Measurements from ENCODE around the gene EVA1C.
"Not testable (repeated sequence)": the region's sequence is repeated elsewhere in the genome, so short reads cannot be mapped to it uniquely, and the experiment has no call there.

The EVA1C gene

GRCh38 chr21:32424674-32425073 is 12.2 kb downstream of the EVA1C start:
- TF ChIP-seq FOXP2 (optimal IDR thresholded peaks at IDR 0.05; ENCODE audit: control extremely low read depth, extremely low read length, insufficient read depth) (no peak), EZH2 (IDR thresholded peaks at IDR 0.05) (no peak), POLR2AphosphoS5 (IDR thresholded peaks at IDR 0.05; ENCODE audit: borderline replicate concordance, low read depth, low read length) (no peak)
- DNase-seq (ENCODE audit: low read depth, low spot score), result no peak
- H3K4me3 ChIP-seq, result no peak overlapping the region
- H3K9ac ChIP-seq (ENCODE audit: insufficient read length), result no peak overlapping the region
- no peak overlapping the region for H3K27ac ChIP-seq
- H3K36me3 ChIP-seq (ENCODE audit: insufficient read depth, low read length), result no peaks in the 10 kb centered on the region
- no peaks in the 10 kb centered on the region for H3K9me3 ChIP-seq (ENCODE audit: low read depth, low read length)

DNA sequence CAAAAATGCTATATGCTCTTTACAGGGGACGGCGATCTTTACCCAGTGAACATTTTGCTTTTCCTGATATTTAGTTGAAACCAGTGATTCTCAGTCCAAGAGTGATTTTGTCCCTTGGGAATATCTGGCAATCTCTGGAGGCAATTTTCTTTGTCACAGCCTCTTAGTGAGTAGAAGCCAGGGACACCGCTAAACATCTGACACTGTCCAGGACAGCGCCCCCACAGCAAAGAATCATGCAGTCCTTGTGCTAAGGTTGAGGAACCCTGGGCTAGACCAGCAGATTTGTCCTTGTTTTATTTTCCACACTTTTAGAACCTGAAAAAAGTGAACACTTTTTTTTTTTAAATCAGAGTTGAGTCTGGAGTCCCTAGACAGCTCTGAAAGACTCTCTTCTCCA is 13.1 kb downstream of the EVA1C start:
- Histone ChIP-seq H3K4me3 (no peak overlapping the region), H3K9ac (ENCODE audit: insufficient read length) (no peak overlapping the region), H3K36me3 (ENCODE audit: insufficient read depth, low read length) (no peaks in the 10 kb centered on the region), H3K27ac (no peak overlapping the region), H3K9me3 (ENCODE audit: low read depth, low read length) (no peaks in the 10 kb centered on the region)
- DNase-seq (ENCODE audit: low read depth, low spot score), result no peak
- TF ChIP-seq EZH2 (IDR thresholded peaks at IDR 0.05) (no peak), POLR2AphosphoS5 (IDR thresholded peaks at IDR 0.05; ENCODE audit: borderline replicate concordance, low read depth, low read length) (no peak), FOXP2 (optimal IDR thresholded peaks at IDR 0.05; ENCODE audit: control extremely low read depth, extremely low read length, insufficient read depth) (no peak)

GRCh38 chr21:32426066-32426465 is 13.6 kb downstream of the EVA1C start:
- no peak for DNase-seq (ENCODE audit: low read depth, low spot score)
- Histone ChIP-seq H3K36me3 (ENCODE audit: insufficient read depth, low read length) (no peaks in the 10 kb centered on the region), H3K9me3 (ENCODE audit: low read depth, low read length) (no peaks in the 10 kb centered on the region), H3K9ac (ENCODE audit: insufficient read length) (no peak overlapping the region), H3K4me3 (no peak overlapping the region), H3K27ac (no peak overlapping the region)
- TF ChIP-seq POLR2AphosphoS5 (IDR thresholded peaks at IDR 0.05; ENCODE audit: borderline replicate concordance, low read depth, low read length) (no peak), EZH2 (IDR thresholded peaks at IDR 0.05) (no peak), FOXP2 (optimal IDR thresholded peaks at IDR 0.05; ENCODE audit: control extremely low read depth, extremely low read length, insufficient read depth) (no peak)

DNA sequence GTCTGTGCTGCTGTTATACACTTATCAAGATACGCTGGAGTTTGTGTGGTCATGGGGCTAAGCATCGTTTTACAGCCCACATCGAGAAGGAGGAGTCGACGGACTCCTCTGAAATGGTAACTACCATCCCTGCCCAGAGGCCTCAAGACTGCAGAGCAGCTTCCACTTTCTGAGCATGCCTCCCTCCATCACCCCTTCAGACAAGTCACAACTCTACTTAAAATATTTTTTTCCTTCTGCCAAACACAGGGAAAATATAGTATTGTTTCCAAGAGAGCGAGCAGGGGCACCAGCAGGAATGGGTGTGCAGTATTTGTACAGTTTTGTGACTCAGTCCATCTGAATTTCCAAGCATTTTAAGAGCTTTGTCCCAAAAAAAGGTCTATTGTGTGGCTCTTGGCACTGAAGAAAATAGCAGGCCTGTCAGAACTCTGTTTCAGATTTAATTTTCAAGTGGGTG is 14.1 kb downstream of the EVA1C start:
- H3K36me3 ChIP-seq (ENCODE audit: insufficient read depth, low read length), result no peaks in the 10 kb centered on the region
- H3K27ac ChIP-seq, result no peak overlapping the region
- H3K9me3 ChIP-seq (ENCODE audit: low read depth, low read length), result no peaks in the 10 kb centered on the region
- TF ChIP-seq FOXP2 (optimal IDR thresholded peaks at IDR 0.05; ENCODE audit: control extremely low read depth, extremely low read length, insufficient read depth) (no peak), POLR2AphosphoS5 (IDR thresholded peaks at IDR 0.05; ENCODE audit: borderline replicate concordance, low read depth, low read length) (no peak), EZH2 (IDR thresholded peaks at IDR 0.05) (no peak)
- no peak for DNase-seq (ENCODE audit: low read depth, low spot score)
- no peak overlapping the region for H3K4me3 ChIP-seq
- H3K9ac ChIP-seq (ENCODE audit: insufficient read length), result no peak overlapping the region

DNA sequence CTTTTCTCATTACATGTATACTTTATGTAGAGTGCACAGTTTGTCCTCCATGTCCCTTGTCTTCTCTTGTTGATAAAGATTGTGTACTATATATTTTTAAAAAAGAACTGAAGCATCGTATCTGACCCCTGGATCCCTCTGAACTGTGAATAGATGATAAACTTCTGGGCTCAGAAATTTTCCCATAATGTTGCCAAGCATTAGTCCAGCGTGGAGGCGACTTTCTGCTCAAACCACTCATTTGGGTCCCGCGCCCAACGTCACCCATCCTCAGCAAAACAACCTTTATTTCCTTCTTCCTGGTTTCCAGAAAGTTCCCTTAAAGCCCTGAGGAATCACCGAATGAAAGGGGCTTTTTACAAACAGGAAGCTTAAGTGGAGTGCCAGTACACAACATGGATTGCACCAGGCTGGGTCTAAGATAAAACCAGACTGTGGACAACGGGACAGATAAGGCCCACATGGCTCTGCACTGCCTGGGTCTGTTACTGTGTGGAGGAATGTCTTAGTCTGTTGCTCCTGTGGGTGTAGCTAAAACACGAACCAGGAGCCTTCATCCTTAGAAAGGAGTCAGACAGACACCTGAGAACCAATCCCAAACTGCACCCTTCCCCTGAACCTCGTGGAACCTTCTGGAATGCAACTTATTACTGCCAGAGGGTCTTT is 15.6 kb downstream of the EVA1C start:
- H3K9ac ChIP-seq (ENCODE audit: insufficient read length), result no peak overlapping the region
- no peak overlapping the region for H3K4me3 ChIP-seq
- no peaks in the 10 kb centered on the region for H3K36me3 ChIP-seq (ENCODE audit: insufficient read depth, low read length)
- no peak overlapping the region for H3K27ac ChIP-seq
- TF ChIP-seq FOXP2 (optimal IDR thresholded peaks at IDR 0.05; ENCODE audit: control extremely low read depth, extremely low read length, insufficient read depth) (no peak), POLR2AphosphoS5 (IDR thresholded peaks at IDR 0.05; ENCODE audit: borderline replicate concordance, low read depth, low read length) (no peak), EZH2 (IDR thresholded peaks at IDR 0.05) (no peak)
- no peak for DNase-seq (ENCODE audit: low read depth, low spot score)
- H3K9me3 ChIP-seq (ENCODE audit: low read depth, low read length), result no peaks in the 10 kb centered on the region

DNA sequence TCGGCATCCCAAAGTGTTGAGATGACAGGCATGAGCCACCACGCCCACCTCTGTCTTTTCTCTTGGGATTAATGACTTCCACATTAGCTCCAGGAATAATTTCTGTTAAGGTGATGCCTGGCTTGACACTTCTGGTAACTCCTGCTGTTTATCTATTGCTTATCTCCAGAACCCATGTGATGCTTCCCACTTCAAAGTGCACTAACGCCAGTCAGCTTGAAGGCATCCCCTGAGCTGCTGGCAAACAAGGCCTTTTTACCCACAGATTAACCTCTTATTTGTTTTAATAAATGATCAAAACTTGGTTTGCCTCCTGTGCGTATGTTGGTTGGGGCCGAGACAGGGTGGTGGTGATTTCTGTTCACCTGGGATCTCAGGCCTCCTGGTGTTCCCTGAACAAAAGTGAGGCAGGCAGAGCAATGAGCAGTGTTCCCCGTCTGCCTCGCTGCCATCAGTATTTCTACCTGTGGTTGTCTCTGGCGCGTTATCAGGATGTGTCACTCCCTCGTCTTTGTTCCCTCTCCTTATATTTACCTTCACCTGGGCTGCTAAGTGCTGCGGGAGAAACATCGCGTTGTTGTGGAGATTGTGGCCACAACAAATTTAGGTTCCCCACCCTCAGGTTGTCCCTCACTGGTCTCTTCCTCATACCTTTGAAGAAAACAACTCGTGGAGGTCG is 20.6 kb downstream of the EVA1C start:
- not testable (repeated sequence) for H3K4me3 ChIP-seq; H3K9ac ChIP-seq (ENCODE audit: insufficient read length); DNase-seq (ENCODE audit: low read depth, low spot score); H3K36me3 ChIP-seq (ENCODE audit: insufficient read depth, low read length); H3K9me3 ChIP-seq (ENCODE audit: low read depth, low read length); H3K27ac ChIP-seq

DNA sequence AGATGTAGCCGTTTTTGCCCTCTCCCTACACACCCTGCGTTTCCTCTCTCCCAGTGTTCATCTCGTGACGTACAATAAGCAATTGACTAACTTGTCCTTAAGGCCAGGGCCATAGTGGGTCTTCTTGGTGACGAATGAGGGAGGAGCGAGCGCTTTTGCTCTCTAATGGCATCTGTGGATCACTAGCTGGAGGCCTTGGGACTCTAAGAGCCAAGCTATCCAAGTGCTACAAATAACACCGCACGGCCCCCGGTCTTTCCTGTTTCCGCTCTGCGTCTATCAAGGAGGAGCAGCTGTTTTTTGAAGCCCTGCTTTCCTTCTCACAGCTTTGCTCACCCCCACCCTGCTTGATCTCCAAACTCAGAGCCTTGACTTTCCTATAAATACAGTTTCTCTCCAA is 25.2 kb downstream of the EVA1C start:
- Histone ChIP-seq H3K9ac (ENCODE audit: insufficient read length) (no peak overlapping the region), H3K27ac (no peak overlapping the region), H3K9me3 (ENCODE audit: low read depth, low read length) (no peaks in the 10 kb centered on the region), H3K36me3 (ENCODE audit: insufficient read depth, low read length) (no peaks in the 10 kb centered on the region), H3K4me3 (no peak overlapping the region)
- no peak for TF ChIP-seq EZH2 (IDR thresholded peaks at IDR 0.05)
- TF ChIP-seq FOXP2 (optimal IDR thresholded peaks at IDR 0.05; ENCODE audit: control extremely low read depth, extremely low read length, insufficient read depth), result no peak
- no peak for DNase-seq (ENCODE audit: low read depth, low spot score)

- Histone ChIP-seq H3K36me3 (ENCODE audit: insufficient read depth, low read length) (no peaks in the 10 kb centered on the region), H3K4me3 (no peak overlapping the region), H3K27ac (no peak overlapping the region), H3K9me3 (ENCODE audit: low read depth, low read length) (no peaks in the 10 kb centered on the region), H3K9ac (ENCODE audit: insufficient read length) (no peak overlapping the region)
- DNase-seq (ENCODE audit: low read depth, low spot score), result no peak
- TF ChIP-seq EZH2 (IDR thresholded peaks at IDR 0.05), result no peak
- no peak for TF ChIP-seq POLR2AphosphoS5 (IDR thresholded peaks at IDR 0.05; ENCODE audit: borderline replicate concordance, low read depth, low read length)
- no peak for TF ChIP-seq FOXP2 (optimal IDR thresholded peaks at IDR 0.05; ENCODE audit: control extremely low read depth, extremely low read length, insufficient read depth)
Observed at GRCh38 chr21:32442566-32443318, 30.2 kb downstream of the EVA1C start.

Measured in SK-N-MC (cell line).